Kidney capillary endothelial cell (primary cell): ENCODE results near the gene KLHL25.

Source experiments
- DNase-seq: peaks from one replicate; pipeline ENCODE4 v3.0.0-alpha.2; 2018; ENCODE audit warnings: low spot score

Gene KLHL25

GRCh38 chr15:85745023-85745422 lies 49.7 kb downstream of the KLHL25 start:
- DNase-seq: no peak

GRCh38 chr15:85744579-85744978 lies 50.1 kb downstream of the KLHL25 start:
- DNase-seq: no peak

GRCh38 chr15:85743392-85744055 lies 51.2 kb downstream of the KLHL25 start:
- no peak for DNase-seq

GRCh38 chr15:85742186-85742821 lies 52.4 kb downstream of the KLHL25 start:
- DNase-seq: no peak

- no peak for DNase-seq
Measured at GRCh38 chr15:85741662-85742061, 53.1 kb downstream of the KLHL25 start.

- no peak for DNase-seq
Measured at GRCh38 chr15:85741021-85741421, 53.7 kb downstream of the KLHL25 start.

- DNase-seq: no peak
Measured at GRCh38 chr15:85737061-85737460, 57.7 kb downstream of the KLHL25 start.

GRCh38 chr15:85733416-85733815 lies 61.3 kb downstream of the KLHL25 start:
- no peak for DNase-seq

GRCh38 chr15:85730001-85730820 lies 64.5 kb downstream of the KLHL25 start:
- DNase-seq: peak; percentile 55

- no peak for DNase-seq
Measured at GRCh38 chr15:85727068-85727467, 67.7 kb downstream of the KLHL25 start.

- no peak for DNase-seq
Measured at GRCh38 chr15:85726454-85726853, 68.3 kb downstream of the KLHL25 start.

- no peak for DNase-seq
Measured at GRCh38 chr15:85725564-85725963, 69.2 kb downstream of the KLHL25 start.

- no peak for DNase-seq
Measured at GRCh38 chr15:85725019-85725418, 69.7 kb downstream of the KLHL25 start.

- no peak for DNase-seq
Measured at GRCh38 chr15:85723960-85724945, 70.5 kb downstream of the KLHL25 start.

GRCh38 chr15:85722374-85723152 lies 72.2 kb downstream of the KLHL25 start:
- no peak for DNase-seq

- no peak for DNase-seq
Measured at GRCh38 chr15:85718981-85719380, 75.7 kb downstream of the KLHL25 start.

GRCh38 chr15:85718271-85718971 lies 76.3 kb downstream of the KLHL25 start:
- DNase-seq: no peak

- DNase-seq: no peak
Measured at GRCh38 chr15:85717212-85717611, 77.5 kb downstream of the KLHL25 start.

- no peak for DNase-seq
Measured at GRCh38 chr15:85716261-85716660, 78.5 kb downstream of the KLHL25 start.

GRCh38 chr15:85711580-85712192 lies 83.0 kb downstream of the KLHL25 start:
- DNase-seq: no peak
